Left lobe of liver (tissue), 2 donors: Measurements from ENCODE around the gene TMEM221. TPM values are rescaled to one million over a fixed set of nuclear protein-coding genes. Genes with fewer than 3 reads are reported as not detected.

ENCODE experiments used
- ATAC-seq: fragments of 200-7000 bp; cut with Tn5 transposase; one replicate; pipeline ENCODE4 v1.9.1; 2020; ENCODE audit warnings: mild to moderate bottlenecking, moderate library complexity
- DNase-seq: peaks from one replicate; pipeline ENCODE4 v3.0.0-alpha.2; 2020; ENCODE audit warnings: low spot score
- total RNA-seq: library from RNA; stranded (reverse); gene quantifications from one replicate; pipeline ENCODE4 v1.2.1, GENCODE V29; 2021
- donor health status: DM: no; HTN: no; CAD: no; lungs with moderate emphysema.
- donor health status: DM: no; HTN: yes; CAD: no.

The TMEM221 gene
- 0.15 TPM for total RNA-seq

DNA sequence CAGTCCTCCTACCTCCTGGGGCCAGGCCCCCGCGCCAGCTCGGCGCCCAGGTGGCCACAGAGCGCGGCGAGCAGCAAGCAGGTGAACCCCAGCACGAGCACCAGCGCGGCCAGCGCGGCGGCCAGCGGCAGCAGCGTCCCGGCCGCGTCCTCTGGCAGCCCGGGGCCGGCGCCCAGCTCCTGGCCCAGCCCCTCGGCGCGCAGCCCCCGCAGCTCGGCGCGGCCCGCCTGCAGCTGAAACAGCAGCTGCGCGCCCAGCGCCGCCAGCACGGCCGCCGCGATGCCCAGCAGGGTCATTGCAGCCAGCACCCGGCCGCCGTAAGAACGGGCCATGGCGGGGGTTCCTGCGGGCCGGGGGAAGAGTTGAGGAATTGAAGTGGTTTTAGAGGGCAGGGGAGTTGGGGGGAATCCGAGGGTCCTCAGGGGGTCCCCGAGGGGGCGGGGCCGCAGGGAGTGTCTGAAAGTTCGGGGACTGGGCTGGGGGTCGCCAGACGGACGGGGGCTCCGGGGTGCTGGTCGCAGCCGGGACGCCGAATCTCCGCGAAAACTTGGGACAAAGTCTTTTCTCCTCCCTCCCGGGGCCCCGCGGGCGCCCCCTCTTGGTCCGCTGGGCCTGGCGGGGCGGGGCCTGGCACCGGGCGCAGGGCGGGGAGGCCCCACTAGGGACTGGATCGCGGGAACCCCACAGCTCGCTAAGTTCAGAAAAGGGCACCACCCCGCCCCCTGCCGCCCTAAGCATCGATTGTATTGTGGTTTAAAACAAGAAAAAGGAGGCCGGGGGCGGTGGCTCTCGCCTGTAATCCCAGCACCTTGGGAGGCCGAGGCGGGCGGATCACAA is at the start of gene TMEM221:
TSS of gene TMEM221 (minus strand) at position 538 of the 837 bp plus-strand sequence. CDS start at position 332, 206 bp downstream.
- DNase-seq = no peak
- ATAC-seq = peak; percentile 73

DNA sequence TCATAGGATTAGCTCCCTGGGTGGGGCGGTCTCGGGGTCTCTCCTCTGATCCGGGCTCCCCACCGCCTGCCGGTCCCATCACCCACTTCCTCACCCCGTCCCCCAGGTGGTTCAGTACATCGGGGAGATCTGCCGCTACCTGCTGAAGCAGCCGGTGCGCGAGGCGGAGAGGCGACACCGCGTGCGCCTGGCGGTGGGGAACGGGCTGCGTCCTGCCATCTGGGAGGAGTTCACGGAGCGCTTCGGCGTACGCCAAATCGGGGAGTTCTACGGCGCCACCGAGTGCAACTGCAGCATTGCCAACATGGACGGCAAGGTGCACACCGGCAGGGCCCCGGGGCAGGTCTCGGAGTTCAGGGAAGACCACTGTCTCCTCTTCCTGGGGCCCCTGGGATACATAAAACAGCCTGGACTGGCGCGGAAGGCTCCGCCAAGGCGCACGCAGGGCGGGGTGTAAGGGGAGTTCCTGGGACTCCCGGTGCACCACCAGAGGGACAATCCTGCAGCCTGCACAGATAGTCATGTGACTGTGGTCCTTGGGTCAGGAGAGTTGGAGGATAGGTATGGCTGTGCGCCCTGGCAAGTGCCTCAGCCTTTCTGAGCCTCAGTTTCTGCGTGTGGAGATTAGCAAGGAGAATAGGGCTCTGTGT is 48.8 kb upstream of the TMEM221 start:
- DNase-seq (no peak), ATAC-seq (no peak)

DNA sequence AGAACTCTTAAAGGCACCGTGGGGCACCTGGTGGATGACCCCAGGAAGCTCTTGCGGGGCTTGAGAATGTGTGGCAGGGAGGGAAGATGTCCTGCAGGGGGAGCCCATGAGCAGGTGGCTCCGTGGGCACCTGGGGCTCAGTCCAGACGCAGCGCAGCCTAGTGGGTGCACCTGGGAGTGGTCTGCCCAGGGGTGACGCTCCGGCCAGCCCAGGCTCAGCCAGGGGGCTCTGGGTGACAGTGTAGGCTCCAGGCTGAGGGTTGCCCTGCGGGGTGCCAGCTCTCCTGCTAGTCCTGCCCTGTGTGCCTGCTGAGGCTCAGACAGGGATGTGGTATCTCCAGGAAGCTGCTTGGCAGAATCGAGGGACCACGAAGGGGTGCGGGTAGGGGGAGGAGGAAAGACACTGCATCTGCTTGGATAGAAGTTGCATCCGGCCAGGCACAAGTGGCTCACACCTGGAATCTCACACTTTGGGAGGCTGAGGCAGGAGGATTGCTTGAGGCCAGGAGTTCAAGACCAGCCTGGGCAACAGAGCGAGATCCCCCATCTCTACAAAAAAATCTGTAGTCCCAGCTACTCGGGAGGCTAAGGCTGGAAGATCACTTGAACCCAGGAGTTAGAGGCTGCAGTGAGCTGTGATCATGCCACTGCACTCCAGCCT is 48.0 kb upstream of the TMEM221 start:
- DNase-seq (peak; percentile 63), ATAC-seq (peak; percentile 95)

DNA sequence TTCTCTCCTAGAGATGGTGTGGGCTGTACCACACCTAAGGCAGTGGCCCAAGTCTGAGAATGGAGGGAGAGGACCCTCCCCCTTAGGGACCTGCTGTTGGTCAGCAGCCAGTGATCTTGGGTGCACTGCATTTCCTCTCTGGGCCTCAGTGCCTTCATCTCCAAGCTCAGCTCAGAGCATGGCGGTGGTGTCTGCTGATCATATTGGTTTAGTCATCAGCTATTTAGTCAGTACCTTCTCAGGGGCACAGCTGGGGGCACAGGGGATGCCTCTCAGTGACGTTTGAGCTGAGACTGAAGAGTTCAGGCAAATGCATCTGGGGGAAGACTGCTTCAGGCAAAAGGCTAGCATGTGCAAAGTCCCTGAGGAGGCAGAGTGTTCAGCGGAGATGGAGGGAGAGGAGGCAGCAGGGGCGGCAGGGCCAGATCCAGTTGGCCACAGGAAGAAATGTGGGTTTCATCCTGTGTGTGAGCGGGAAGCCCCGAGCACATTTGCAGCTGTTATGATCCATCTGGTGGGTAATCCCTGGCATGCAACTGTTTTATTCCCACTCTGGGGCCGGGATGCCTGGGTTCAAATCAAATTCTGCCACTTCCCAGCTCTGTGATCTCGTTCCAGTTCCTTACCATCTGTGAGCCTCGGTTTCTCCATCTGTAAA is 47.3 kb upstream of the TMEM221 start:
- ATAC-seq = no peak
- DNase-seq = no peak

DNA sequence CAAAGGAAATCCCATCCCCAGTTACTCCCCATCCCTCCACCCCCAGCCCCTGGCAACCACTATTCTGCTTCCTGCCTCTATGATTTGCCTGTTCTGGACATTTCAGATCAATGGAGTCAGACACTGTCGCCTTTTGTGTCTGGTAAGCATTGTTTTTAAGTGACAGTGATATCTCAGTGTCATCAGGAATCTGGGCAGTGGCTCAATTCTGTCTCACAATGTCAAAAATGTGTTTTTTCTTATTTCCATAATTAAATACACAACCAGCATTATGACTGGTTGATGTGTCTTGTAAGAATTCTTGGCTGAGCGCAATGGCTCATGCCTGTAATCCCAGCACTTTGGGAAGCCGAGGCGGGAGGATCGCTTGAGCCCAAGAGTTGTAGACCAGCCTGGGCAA is 42.8 kb upstream of the TMEM221 start:
- ATAC-seq = no peak
- DNase-seq = no peak

DNA sequence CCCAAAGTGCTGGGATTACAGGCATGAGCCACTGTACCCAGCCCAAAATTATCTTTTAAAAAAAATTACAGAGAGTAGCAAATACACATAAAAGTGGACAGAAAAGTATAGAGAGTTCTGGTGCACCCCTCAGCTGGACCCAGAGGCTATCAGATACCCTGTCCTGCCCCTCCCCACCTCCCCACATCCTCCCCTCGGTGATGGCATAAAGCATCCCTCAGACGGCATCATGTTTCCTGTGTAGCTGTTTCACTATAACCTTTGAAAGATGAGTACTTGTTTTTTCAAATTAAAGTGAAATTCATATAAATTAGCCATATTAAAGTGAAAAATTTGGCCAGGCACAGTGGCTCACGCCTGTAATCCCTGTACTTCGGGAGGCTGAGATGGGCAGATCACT is 41.9 kb upstream of the TMEM221 start:
- no peak for ATAC-seq
- no peak for DNase-seq

DNA sequence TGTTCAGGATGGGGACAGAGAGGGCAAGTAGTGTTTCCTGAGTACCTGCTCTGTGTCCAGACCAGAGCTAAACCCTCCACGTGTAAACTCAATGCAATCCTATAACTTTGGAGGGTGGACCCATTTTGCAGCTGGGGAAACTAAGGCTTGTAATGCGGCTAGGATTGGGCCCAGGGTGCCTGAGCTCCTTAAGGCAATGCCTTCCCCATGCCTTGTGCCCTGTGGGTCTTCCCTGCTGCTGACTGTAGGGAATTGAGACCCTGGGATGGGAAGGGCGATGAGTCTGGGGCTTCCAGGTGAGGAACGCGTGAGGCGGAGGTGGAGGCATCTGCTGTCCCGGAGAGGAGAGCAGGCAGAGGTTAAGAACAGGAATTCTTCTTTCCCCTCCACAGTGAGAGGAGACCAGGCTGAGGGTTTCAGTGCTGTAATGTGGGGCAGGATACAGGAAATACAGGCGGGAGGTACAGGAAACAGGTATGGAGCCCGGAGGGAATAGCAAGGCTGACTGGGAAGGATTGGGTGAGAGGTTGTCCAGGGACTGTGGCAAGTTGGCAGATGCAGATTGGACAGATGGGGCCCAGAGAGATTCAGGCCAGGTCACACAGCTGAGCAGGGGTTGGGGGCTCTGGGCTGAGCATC is 41.0 kb upstream of the TMEM221 start:
- ATAC-seq = no peak

DNA sequence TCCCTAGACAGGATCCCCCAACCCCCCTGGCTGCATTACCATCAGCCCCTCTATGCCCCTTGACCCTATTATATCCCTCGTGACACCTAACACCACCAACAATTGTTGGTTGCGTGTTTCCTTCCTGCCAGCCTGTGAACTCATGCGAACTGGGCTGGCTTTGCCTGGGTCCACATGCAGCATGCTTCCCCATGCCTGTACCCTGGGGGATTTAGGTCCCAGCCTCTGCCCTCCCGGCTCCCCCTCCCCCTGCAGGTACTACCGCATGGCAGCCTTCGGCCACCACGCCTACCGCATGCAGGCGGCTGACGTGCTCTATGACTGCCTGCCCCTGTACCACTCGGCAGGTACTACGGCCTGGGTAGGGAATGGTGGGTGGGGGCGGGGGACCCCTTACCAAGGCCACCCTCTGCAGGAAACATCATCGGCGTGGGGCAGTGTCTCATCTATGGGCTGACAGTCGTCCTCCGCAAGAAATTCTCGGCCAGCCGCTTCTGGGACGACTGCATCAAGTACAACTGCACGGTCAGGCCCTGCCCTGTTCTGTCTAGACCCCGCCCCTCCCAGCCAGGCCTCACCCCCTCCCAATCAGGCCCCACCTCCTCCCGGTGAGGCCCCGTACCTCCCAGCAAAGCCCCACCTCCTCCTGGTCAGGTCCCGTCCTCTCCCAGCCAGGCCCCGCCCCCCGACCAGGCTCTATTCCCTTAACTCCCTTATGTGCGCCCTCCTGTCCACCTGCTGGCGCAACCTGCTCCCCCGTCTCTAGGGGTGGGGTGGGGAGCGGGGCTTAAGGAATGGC is 40.3 kb upstream of the TMEM221 start:
- ATAC-seq (peak; percentile 94), DNase-seq (peak; percentile 69)

More for the DNA sequence above, 41.0 kb upstream of the TMEM221 start:
- DNase-seq = no peak

DNA sequence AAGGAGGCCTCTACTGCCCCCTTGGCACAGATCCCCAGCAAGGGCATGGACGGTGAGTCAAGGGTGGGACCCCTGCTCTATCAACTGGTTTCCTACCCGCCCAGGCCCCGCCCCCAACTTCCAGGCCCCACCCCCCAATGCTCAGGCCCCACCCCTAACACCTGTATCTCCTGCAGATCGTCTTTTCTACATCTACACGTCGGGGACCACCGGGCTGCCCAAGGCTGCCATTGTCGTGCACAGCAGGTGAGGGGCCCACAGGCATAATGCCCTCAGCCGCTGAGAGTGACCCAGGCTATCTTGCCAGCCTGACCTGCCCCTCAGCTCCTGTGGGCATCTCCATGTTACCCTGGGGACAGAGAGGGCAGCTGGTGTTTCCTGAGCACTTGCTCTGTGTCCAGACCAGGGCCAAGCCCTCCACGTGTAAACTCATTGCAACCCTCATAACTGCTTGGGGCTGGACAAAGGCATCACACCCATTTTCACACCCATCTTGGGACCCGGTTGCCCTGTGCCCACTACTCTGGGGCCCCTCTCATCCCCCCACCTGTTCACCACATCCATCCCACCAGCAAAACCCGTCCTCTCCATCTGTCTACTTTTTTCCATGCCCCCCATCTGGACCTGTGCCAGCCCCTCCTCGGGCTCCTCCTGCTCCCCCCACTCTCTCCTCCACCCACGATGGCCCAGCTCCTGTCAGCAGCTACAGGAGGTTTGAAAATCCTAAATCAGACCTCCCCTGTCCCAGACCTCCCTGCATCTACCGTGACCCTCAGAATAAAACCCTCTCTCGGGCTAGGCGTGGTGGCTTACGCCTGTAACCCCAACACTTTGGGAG is 39.0 kb upstream of the TMEM221 start:
- no peak for ATAC-seq
- DNase-seq = no peak

DNA sequence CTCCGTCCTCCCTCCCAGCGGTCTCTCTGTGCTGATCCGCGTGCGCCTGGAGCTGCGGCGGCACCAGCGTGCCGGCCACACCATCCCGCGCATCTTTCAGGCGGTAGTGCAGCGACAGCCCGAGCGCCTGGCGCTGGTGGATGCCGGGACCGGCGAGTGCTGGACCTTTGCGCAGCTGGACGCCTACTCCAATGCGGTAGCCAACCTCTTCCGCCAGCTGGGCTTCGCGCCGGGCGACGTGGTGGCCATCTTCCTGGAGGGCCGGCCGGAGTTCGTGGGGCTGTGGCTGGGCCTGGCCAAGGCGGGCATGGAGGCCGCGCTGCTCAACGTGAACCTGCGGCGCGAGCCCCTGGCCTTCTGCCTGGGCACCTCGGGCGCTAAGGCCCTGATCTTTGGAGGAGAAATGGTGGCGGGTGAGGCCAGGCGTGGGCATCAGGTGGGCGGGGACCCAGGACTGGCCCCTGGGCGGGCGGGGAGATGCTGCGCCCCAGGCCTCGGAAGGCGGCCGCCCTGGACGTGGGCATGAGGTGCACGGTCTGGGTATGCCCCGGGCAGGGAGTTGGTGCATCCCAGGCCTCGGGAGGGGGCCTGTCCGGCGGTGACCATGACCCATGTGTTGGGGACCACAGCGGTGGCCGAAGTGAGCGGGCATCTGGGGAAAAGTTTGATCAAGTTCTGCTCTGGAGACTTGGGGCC is 38.2 kb upstream of the TMEM221 start:
- DNase-seq = no peak

DNA sequence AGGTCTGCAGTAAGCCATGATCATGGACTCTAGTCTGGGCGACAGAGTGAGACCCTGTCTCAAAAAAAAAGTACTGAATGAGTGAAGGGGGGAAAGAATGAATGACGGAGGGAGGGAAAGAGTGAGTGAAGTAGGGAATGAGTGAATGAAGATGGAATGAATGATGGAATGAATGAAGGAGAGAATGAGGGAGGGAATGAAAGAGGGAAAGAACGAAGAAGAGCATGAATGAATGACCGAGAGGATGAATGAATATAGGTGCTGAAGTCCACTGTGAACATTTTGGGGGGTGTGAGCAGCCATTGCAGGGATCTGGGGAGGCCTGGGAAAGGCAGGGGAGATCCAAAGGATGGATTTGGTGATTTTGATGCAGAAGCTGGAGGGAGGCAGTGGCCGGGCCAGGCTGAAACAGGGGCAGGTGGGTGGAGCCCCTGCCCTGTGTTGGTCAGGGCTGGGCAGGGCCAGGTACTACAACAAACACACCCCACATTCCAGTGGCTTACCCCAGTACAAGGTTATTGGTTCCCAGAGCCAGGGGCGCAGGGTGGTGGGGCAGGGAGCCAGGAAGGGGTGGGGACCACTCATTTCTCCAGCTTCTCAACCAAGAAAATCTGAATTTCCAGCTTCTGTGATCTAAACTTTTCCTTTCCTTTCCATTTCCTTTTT is 36.2 kb upstream of the TMEM221 start:
- DNase-seq (no peak), ATAC-seq (no peak)

More for the DNA sequence above, 38.2 kb upstream of the TMEM221 start:
- ATAC-seq = no peak

DNA sequence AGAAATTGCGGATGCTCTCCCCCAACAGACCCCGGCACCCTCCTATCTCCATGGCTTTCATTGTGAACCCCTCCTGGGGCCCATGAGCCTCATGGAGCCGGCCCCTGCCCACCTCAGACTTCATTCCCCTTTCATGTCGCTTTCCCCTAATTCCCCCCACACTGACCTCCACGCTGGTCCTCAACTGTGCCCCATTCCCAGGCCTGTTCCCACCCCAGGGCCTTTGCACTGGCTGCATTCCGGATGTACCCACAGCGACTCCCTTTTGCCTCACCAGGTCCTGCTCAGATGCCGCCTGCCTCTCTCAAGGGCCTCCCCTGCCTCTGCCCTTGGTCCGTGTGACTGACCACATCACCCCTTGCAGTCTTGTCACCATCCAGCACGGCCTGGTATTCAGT is 35.1 kb upstream of the TMEM221 start:
- DNase-seq (no peak), ATAC-seq (no peak)

DNA sequence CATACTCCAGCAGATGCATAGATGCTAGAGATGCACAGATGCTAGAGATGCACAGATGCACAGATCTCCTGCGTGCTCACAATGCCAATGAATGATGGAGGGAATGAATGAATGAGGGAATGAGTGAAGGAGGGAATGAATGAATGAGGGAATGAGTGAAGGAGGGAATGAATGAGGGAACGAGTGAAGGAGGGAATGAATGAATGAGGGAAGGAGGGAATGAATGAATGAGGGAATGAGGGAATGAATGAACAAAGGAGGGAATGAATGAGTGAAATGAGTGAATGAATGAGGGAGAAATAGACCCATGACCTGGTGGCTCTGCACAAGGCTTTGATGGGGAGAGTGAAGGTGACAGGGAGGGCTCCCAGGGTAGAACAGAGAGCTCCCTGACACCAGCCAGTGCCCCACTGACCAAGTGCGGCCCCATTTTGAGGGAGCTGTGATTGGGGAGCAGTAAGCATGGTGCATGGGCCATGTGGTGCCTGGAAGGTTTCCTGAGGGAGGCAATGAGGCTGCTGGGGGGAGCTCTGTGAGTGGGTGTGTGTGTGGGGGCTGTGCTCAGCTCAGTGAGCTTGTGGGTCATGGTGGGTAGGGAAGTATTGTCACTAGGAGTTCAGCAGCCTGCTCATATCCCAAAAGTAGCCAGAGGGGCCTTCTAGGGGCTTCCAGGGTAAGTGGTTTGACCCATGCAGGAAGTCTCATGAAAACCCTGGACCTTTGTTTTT is 34.6 kb upstream of the TMEM221 start:
- no peak for ATAC-seq
- DNase-seq = no peak

DNA sequence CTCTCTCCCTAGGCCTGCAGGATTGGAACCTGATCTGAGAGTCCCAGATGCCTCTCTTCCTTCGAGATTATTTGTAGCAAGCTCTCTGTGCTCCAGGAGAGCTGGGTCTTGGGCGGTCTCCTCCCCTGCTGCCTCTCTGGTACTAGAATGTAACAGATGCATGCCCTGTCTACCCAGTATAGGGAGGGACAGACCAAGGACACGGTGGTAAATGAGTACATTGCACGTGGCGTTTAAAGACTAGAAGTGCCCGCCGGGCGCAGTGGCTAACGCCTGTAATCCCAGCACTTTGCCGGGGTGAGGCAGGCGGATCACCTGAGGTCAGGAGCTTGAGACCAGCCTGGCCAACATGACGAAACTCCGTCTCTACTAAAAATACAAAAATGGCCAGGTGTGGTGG is 33.5 kb upstream of the TMEM221 start:
- DNase-seq (no peak), ATAC-seq (no peak)

DNA sequence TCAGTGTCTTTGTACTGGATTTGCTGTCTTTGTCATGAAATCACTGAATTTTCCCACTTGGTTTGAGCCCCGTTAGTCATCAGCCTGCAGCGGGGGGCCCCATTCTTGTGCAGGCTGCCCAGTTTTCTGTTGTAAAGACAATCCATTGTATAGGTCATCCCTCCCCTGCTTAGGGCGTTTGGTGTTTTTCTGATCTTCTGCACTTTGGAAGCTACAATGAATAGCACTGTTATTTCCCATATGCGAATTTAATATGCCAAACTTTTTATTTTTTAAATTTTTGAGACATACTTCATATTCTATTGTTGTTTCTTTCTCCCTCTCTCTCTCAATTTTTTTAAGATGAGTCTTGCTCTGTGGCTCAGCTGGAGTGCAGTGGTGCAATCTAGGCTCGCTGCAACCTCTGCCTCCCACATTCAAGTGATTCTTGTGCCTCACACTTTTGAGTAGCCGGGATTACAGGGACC is 30.9 kb upstream of the TMEM221 start:
- DNase-seq = no peak

DNA sequence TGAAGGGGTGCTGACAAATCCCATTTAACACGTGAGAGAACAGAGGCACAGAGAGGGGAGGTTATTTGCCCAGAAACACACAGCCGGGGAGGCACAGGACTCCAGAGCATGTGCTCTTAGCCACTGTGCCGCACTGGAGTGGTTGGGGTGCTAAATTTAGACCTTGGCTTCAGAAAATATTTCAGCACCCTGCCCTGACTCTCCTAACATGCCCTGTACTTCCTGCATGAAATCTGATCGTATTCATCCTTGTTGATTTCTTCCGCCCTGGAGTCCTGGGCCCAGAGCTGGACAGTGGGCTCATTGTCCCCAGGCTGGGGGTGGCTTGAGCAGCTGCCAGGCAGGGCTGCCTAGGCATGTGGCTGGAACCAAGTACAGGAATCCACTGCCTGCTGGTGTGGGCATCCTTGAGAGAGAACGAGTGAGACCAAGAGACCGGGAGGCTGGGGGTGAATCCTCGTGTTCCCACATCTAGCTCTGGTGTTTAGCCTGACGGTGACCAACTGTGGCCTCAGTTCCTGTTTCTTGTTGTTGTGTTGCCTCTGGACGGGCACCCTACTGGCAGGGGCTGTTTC is 27.2 kb upstream of the TMEM221 start:
- ATAC-seq (peak; percentile 50), DNase-seq (no peak)

More for the DNA sequence above, 30.9 kb upstream of the TMEM221 start:
- no peak for ATAC-seq
